ENCODE results near the gene CCSER1. TPM values are rescaled to one million over a fixed set of nuclear protein-coding genes. Genes with fewer than 3 reads are reported as not detected.
"Not testable (repeated sequence)": the region's sequence is repeated elsewhere in the genome, so short reads cannot be mapped to it uniquely, and the experiment has no call there.

Gene CCSER1
- total RNA-seq, 4 donors from 2014 or later, result 4.0 to 6.0 (median 4.8) TPM

DNA sequence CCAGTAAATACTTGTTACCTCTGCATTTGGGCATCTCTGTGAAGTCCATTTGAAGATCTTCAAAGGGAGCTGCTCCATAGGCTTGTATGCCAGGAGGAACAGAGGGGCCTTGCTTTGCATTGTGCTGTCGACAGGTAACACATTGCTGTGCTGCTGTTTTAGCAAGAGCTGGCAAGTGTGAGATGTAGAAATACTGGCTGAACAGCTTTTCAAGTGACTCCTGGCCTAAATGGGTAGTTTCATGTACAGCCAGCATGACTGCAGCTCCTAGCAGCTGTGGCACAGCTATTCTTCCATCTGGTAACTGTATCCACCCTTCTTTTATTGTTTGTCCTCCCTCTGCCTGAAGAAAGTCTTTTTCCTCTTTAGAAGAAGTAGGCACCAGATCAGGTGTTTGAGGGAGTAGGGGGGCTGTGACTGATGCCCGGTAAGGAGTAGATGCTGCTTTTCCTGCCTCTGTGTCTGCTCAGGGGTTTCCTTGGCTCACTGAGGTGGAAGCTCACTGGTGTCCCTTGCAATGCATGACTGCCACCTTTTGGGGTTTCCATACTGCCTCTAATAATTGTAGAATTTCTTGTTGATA is 965.3 kb downstream of the CCSER1 start:
- no peaks in the 10 kb centered on the region for H3K4me1 ChIP-seq
- TF ChIP-seq, protein P1, sequence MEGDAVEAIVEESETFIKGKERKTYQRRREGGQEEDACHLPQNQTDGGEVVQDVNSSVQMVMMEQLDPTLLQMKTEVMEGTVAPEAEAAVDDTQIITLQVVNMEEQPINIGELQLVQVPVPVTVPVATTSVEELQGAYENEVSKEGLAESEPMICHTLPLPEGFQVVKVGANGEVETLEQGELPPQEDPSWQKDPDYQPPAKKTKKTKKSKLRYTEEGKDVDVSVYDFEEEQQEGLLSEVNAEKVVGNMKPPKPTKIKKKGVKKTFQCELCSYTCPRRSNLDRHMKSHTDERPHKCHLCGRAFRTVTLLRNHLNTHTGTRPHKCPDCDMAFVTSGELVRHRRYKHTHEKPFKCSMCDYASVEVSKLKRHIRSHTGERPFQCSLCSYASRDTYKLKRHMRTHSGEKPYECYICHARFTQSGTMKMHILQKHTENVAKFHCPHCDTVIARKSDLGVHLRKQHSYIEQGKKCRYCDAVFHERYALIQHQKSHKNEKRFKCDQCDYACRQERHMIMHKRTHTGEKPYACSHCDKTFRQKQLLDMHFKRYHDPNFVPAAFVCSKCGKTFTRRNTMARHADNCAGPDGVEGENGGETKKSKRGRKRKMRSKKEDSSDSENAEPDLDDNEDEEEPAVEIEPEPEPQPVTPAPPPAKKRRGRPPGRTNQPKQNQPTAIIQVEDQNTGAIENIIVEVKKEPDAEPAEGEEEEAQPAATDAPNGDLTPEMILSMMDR (IDR thresholded peaks at IDR 0.05), result no peak
- no peak for TF ChIP-seq POLR2A (IDR thresholded peaks at IDR 0.05)
- no peak for TF ChIP-seq EP300 (IDR thresholded peaks at IDR 0.05)
- DNase-seq (ENCODE audit: low spot score in 2 of 2), result no peak
- H3K4me3 ChIP-seq, result no peak overlapping the region
- no peaks in the 10 kb centered on the region for H3K9me3 ChIP-seq
- no peaks in the 10 kb centered on the region for H3K36me3 ChIP-seq
- no peak overlapping the region for H3K27ac ChIP-seq
- 70 to 71% methylated on average over 2 of the region's 2 CpGs for WGBS, 2 donors
- H3K27me3 ChIP-seq, result no peaks in the 10 kb centered on the region

DNA sequence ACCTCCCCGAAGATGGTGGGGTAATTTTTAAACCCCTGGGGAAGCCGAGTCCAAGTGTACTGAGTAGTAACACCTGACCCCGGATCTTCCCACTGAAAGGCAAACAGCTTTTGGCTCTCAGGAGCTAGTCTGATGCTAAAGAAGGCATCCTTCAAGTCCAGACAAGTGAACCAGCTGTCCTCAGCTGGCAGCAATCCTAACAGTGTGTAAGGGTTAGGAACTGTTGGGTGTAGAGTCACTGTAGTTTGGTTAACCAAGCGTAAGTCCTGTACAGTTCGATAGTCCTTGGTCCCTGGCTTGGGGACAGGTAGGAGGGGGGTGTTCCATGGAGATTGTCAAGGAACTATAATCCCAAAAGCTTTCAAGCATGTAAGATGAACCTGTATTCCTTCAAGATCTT is 967.0 kb downstream of the CCSER1 start:
- H3K36me3 ChIP-seq; H3K9me3 ChIP-seq; H3K27me3 ChIP-seq; DNase-seq (ENCODE audit: low spot score in 2 of 2); H3K27ac ChIP-seq; H3K4me1 ChIP-seq; H3K4me3 ChIP-seq: not testable (repeated sequence)
- WGBS, 2 donors, result 91 to 92% methylated on average over 5 of the region's 5 CpGs

DNA sequence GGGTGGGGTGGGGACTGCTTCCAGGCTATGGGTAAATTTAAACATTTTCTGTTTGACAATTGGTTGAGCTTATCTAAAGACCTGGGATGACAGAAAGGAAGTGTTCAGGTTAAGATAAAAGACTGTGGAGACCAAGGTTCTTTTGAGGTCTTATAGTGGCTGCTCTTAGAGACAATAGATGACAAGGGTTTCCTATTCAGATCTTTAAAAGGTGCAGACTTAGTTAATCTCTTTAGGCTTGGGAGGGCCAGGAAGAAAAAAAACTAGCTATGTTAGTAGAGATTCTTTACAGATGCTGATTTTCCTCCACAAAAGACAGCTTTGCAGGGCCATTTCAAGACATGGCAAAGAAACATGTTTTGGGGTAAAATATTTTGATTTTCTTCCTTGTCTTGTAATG is 972.5 kb downstream of the CCSER1 start:
- Histone ChIP-seq H3K9me3 (peaks cover 0 to 11% (median 0%) of the 10 kb centered on the region in 4 donors), H3K27me3 (no peaks in the 10 kb centered on the region), H3K36me3 (no peaks in the 10 kb centered on the region), H3K4me3 (no peak overlapping the region), H3K4me1 (no peaks in the 10 kb centered on the region), H3K27ac (no peak overlapping the region)
- DNase-seq (ENCODE audit: low spot score in 2 of 2), result no peak
- TF ChIP-seq EP300 (IDR thresholded peaks at IDR 0.05), result no peak
- TF ChIP-seq, protein P1 (IDR thresholded peaks at IDR 0.05), result no peak
- TF ChIP-seq POLR2A (IDR thresholded peaks at IDR 0.05), result no peak

DNA sequence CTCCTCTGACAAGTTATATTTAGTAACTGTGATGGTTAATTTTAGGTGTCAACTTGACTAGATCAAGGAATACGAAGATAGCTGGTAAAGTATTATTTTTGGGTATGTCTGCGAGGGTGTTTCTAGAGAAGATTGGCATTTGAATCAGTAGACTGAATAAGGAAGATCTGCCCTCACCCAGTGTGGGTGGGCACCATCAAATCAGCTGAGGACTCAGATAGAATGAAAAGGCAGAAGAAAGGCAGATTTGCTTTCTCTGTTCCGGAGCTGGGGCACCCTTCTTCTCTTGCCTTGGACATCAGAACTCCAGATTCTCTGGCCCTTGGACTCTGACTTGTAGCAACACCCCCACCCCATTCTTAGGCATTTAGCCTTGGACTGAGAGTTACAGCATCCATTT is 981.6 kb downstream of the CCSER1 start:
- Histone ChIP-seq H3K36me3 (no peaks in the 10 kb centered on the region), H3K9me3 (peaks cover 0 to 8% (median 0%) of the 10 kb centered on the region in 4 donors), H3K27ac (no peak overlapping the region), H3K4me1 (no peaks in the 10 kb centered on the region), H3K27me3 (no peaks in the 10 kb centered on the region), H3K4me3 (no peak overlapping the region)
- DNase-seq (ENCODE audit: low spot score in 2 of 2), result no peak
- WGBS, 2 donors, result 88 to 90% methylated on average over 3 of the region's 3 CpGs
- TF ChIP-seq, protein P1 (IDR thresholded peaks at IDR 0.05), result no peak
- TF ChIP-seq POLR2A (IDR thresholded peaks at IDR 0.05) (no peak), EP300 (IDR thresholded peaks at IDR 0.05) (no peak)

DNA sequence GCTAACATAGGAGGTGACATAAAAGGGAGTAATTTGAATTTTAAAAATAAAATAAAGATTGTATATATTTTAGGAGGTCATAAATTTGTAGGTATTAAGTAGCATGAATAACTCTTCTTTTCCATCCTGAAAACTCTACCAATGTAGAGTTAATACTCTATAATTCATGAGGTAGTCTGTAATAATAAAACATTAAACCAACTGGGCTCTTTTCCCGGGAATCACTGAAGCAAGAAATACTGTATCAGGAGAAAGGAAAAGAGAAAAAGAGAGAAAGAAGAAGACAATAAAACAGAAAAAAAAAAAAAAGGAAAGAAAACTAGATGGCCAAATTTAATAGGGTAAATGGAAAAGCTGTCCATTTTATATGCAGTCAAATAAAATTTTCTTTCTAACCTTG is 984.4 kb downstream of the CCSER1 start:
- Histone ChIP-seq H3K27me3 (no peaks in the 10 kb centered on the region), H3K36me3 (no peaks in the 10 kb centered on the region), H3K4me3 (no peak overlapping the region), H3K27ac (no peak overlapping the region), H3K4me1 (no peaks in the 10 kb centered on the region), H3K9me3 (peaks cover 0 to 4% (median 0%) of the 10 kb centered on the region in 4 donors)
- TF ChIP-seq EP300 (IDR thresholded peaks at IDR 0.05) (no peak), POLR2A (IDR thresholded peaks at IDR 0.05) (no peak)
- TF ChIP-seq, protein P1 (IDR thresholded peaks at IDR 0.05), result no peak
- no peak for DNase-seq (ENCODE audit: low spot score in 2 of 2)
- WGBS, 2 donors, result 43 to 61% methylated on average over 1 of the region's 1 CpG
